Uterus (tissue), 4 donors: Measurements from ENCODE around the gene RASGRF1. TPM values are rescaled to one million over a fixed set of nuclear protein-coding genes. Genes with fewer than 3 reads are reported as not detected.
A peak's percentile ranks its signal among the peaks of the same experiment; 100 is the strongest.

ENCODE experiments used
- DNase-seq, 2 donors: peaks; one replicate each; pipeline ENCODE4 v3.0.0-alpha.2; 2019 to 2020
- H3K27ac ChIP-seq, 2 donors: fragments of 200-600 bp; sonication (generic); 1 replicate in 1 of 2; 2 replicates in 1 of 2; pipeline ENCODE4 v1.5.1; 2016 to 2018
- H3K27me3 ChIP-seq, 2 donors: fragments of 200-600 bp; sonication (generic); one replicate each; pipeline ENCODE4 v1.5.1; 2018 to 2019; ENCODE audit warnings: control low read depth in 1 of 2
- H3K36me3 ChIP-seq, 2 donors: fragments of 200-600 bp; sonication (generic); one replicate each; pipeline ENCODE4 v1.5.1; 2019; ENCODE audit warnings: control low read depth in 1 of 2
- H3K4me1 ChIP-seq, 2 donors: fragments of 200-600 bp; sonication (generic); one replicate each; pipeline ENCODE4 v1.5.1; 2018 to 2019; ENCODE audit warnings: control low read depth in 1 of 2
- H3K4me3 ChIP-seq, 2 donors: fragments of 200-600 bp; sonication (generic); 1 replicate in 1 of 2; 2 replicates in 1 of 2; pipeline ENCODE4 v1.5.1; 2018 to 2019; ENCODE audit warnings: mild to moderate bottlenecking in 1 of 2
- H3K9me3 ChIP-seq, 2 donors: fragments of 200-600 bp; sonication (generic); one replicate each; pipeline ENCODE4 v1.5.1; 2019; ENCODE audit warnings: control low read depth in 1 of 2
- POLR2A ChIP-seq, 2 donors: fragments of 450-650 bp; IDR thresholded peaks; one replicate each; pipeline ENCODE4 v1.6.1; 2016; ENCODE audit warnings: antibody characterized with exemption in 2 of 2, mild to moderate bottlenecking in 1 of 2, moderate library complexity in 1 of 2
- intact Hi-C: fragments of 100-400 bp; cut with DNase I; formaldehyde crosslinking; loops from one replicate; pipeline ENCODE4 v1.15.1; 2023; ENCODE audit warnings: low total_unique reads
- total RNA-seq, 4 donors: library from RNA; depleted of rRNA in 3 of 4; stranded (reverse); fragments of >200 nt in 3 of 4; gene quantifications; one replicate each; pipeline versions ENCODE4 v1.1.0 to v1.2.4, GENCODE V29; 2014 to 2023
- TF ChIP-seq, protein P1 (sequence below), 4 experiments: fragments of 200-600 bp in 2 of 4; fragments of 450-650 bp in 2 of 4; sonication (generic) in 2 of 4; IDR thresholded peaks; one replicate each; pipeline ENCODE4 v1.5.1; 2016 to 2019; ENCODE audit warnings: antibody characterized with exemption in 4 of 4, mild to moderate bottlenecking in 2 of 4, moderate library complexity in 1 of 4
- donor health status: DM: yes; HTN: yes; CAD: no.

The RASGRF1 gene
- total RNA-seq, 4 donors from 2014 or later = 0.21 to 3.4 (median 1.8) TPM; not detected in 1

DNA sequence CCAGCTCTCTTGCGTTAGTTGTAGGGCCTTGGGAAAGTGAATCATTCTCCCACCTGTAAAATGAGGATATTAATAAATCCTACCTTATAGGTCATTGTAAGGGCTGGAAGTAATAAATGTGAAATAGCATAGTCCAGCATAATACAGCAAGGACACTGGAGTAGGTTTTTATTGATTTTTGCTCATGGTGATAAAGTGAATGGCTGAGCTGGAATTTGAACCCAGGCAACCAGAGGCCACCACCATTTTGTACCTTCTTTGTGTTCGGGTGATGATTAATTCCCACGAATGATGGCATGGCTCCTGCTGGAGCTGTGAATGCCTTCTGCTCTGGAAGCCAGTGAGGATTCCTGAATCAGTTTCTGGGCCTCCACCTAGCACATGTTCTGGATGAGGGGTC lies 177.6 kb downstream of the RASGRF1 start:
- Histone ChIP-seq H3K4me3 (no peak overlapping the region), H3K4me1 (peaks cover 13 to 15% of the 10 kb centered on the region in 2 donors), H3K36me3 (no peaks in the 10 kb centered on the region), H3K9me3 (no peaks in the 10 kb centered on the region), H3K27me3 (no peaks in the 10 kb centered on the region), H3K27ac (peak overlapping the region; percentile 72 to 80)
- intact Hi-C loops = no loop called here
- DNase-seq = no peak
- TF ChIP-seq, protein P1, sequence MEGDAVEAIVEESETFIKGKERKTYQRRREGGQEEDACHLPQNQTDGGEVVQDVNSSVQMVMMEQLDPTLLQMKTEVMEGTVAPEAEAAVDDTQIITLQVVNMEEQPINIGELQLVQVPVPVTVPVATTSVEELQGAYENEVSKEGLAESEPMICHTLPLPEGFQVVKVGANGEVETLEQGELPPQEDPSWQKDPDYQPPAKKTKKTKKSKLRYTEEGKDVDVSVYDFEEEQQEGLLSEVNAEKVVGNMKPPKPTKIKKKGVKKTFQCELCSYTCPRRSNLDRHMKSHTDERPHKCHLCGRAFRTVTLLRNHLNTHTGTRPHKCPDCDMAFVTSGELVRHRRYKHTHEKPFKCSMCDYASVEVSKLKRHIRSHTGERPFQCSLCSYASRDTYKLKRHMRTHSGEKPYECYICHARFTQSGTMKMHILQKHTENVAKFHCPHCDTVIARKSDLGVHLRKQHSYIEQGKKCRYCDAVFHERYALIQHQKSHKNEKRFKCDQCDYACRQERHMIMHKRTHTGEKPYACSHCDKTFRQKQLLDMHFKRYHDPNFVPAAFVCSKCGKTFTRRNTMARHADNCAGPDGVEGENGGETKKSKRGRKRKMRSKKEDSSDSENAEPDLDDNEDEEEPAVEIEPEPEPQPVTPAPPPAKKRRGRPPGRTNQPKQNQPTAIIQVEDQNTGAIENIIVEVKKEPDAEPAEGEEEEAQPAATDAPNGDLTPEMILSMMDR (IDR thresholded peaks at IDR 0.05) = no peak
- TF ChIP-seq POLR2A (IDR thresholded peaks at IDR 0.05) = no peak

GRCh38 chr15:78912316-78912715 lies 178.3 kb downstream of the RASGRF1 start:
- intact Hi-C loops = no loop called here
- H3K27ac ChIP-seq = peak overlapping the region in 1 of 2 donors; percentile 72
- DNase-seq = no peak
- TF ChIP-seq POLR2A (IDR thresholded peaks at IDR 0.05) = no peak
- TF ChIP-seq, protein P1 (IDR thresholded peaks at IDR 0.05) = no peak
- H3K36me3 ChIP-seq = no peaks in the 10 kb centered on the region
- H3K27me3 ChIP-seq = no peaks in the 10 kb centered on the region
- H3K4me1 ChIP-seq = peaks cover 8 to 15% of the 10 kb centered on the region in 2 donors
- H3K9me3 ChIP-seq = no peaks in the 10 kb centered on the region
- no peak overlapping the region for H3K4me3 ChIP-seq

DNA sequence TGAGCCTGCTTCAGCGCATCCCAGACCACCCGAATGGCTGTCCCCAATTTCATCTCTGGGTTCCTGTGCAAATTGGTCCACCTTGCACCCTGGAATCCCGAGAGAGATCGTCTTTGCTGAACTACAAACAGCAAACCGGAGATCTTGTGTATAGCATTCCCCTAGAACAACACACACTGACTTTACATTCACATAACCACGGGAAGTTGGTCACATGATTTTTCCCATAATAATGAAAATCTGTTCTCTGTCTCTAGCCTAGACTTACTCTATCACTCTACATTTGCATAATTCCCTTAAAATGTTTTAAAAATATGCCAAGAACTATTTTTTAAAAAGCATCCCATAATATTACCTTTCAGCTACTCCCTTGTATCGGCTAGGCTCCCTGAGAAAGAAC lies 180.3 kb downstream of the RASGRF1 start:
- H3K27ac ChIP-seq = no peak overlapping the region

More for the DNA sequence above, 180.3 kb downstream of the RASGRF1 start:
- H3K4me1 ChIP-seq = peaks cover 7 to 15% of the 10 kb centered on the region in 2 donors
- no peak for TF ChIP-seq POLR2A (IDR thresholded peaks at IDR 0.05)
- TF ChIP-seq, protein P1 (IDR thresholded peaks at IDR 0.05) = no peak
- no peak for DNase-seq
- H3K27me3 ChIP-seq = no peaks in the 10 kb centered on the region
- no peak overlapping the region for H3K4me3 ChIP-seq
- intact Hi-C loops = no loop called here
- no peaks in the 10 kb centered on the region for H3K36me3 ChIP-seq
- H3K9me3 ChIP-seq = no peaks in the 10 kb centered on the region

Other genes with a start within 250 kb of the RASGRF1 start
- gene MORF4L1, start 217.9 kb downstream of the RASGRF1 start, total RNA-seq = 100 to 1,000 TPM; 106 to 955 (median 278) TPM
- 100 to 1,000 TPM in 2 of 4 donors, 10 to 100 TPM in 2; 72.9 to 280 (median 111) TPM for gene CTSH, start 145.7 kb downstream of the RASGRF1 start, total RNA-seq
- gene ANKRD34C, start 191.9 kb upstream of the RASGRF1 start, total RNA-seq = not detected
- gene TMED3, start 220.3 kb upstream of the RASGRF1 start, total RNA-seq = 10 to 100 TPM; 15.3 to 57.8 (median 25.0) TPM